HG03378 (cell line): ENCODE data around the gene NXPH2.
A peak's percentile ranks its signal among the peaks of the same experiment; 100 is the strongest.

ENCODE experiments used
- ATAC-seq: cut with Tn5 transposase; IDR thresholded peaks from one replicate; pipeline ENCODE4 v1.9.1; 2021; ENCODE audit warnings: mild to moderate bottlenecking, moderate library complexity; ENCODE audit not compliant: unreplicated experiment

NXPH2 gene

GRCh38 chr2:138779781-138780445 is at the start of gene NXPH2:
TSS of gene NXPH2 (minus strand) at chr2:138780390. CDS start at chr2:138780241, 149 bp downstream.
- ATAC-seq: no peak

GRCh38 chr2:138829326-138829919 is 49.2 kb upstream of the NXPH2 start:
- peak; percentile 50 for ATAC-seq

- ATAC-seq: peak; percentile 84
Observed at GRCh38 chr2:138827426-138828054, 47.4 kb upstream of the NXPH2 start.

GRCh38 chr2:138823666-138824065 is 43.5 kb upstream of the NXPH2 start:
- ATAC-seq: no peak

- ATAC-seq: no peak
Observed at GRCh38 chr2:138819964-138820363, 39.8 kb upstream of the NXPH2 start.

GRCh38 chr2:138818556-138818955 is 38.4 kb upstream of the NXPH2 start:
- no peak for ATAC-seq

- ATAC-seq: no peak
Observed at GRCh38 chr2:138814123-138814898, 34.1 kb upstream of the NXPH2 start.

- no peak for ATAC-seq
Observed at GRCh38 chr2:138811431-138811830, 31.2 kb upstream of the NXPH2 start.

- no peak for ATAC-seq
Observed at GRCh38 chr2:138794724-138795123, 14.5 kb upstream of the NXPH2 start.

- peak; percentile 64 for ATAC-seq
Observed at GRCh38 chr2:138787053-138787666, 7.0 kb upstream of the NXPH2 start.

GRCh38 chr2:138782383-138782782 is 2.2 kb upstream of the NXPH2 start:
- ATAC-seq: no peak

- no peak for ATAC-seq
Observed at GRCh38 chr2:138780908-138781307, 718 bp upstream of the NXPH2 start.

- ATAC-seq: no peak
Observed at GRCh38 chr2:138780446-138780880, 273 bp upstream of the NXPH2 start.

GRCh38 chr2:138779406-138779780 is 797 bp downstream of the NXPH2 start:
- no peak for ATAC-seq

- ATAC-seq: no peak
Observed at GRCh38 chr2:138777996-138778395, 2.2 kb downstream of the NXPH2 start.

- no peak for ATAC-seq
Observed at GRCh38 chr2:138775736-138776135, 4.5 kb downstream of the NXPH2 start.

GRCh38 chr2:138771534-138771933 is 8.7 kb downstream of the NXPH2 start:
- no peak for ATAC-seq

GRCh38 chr2:138767101-138767500 is 13.1 kb downstream of the NXPH2 start:
- no peak for ATAC-seq

- ATAC-seq: no peak
Observed at GRCh38 chr2:138766464-138766863, 13.7 kb downstream of the NXPH2 start.

GRCh38 chr2:138763971-138764370 is 16.2 kb downstream of the NXPH2 start:
- ATAC-seq: no peak

GRCh38 chr2:138762533-138762932 is 17.7 kb downstream of the NXPH2 start:
- no peak for ATAC-seq
